ENCODE results near the gene PROCA1. TPM values are rescaled to one million over a fixed set of nuclear protein-coding genes. Genes with fewer than 3 reads are reported as not detected.
"Not testable (repeated sequence)": the region's sequence is repeated elsewhere in the genome, so short reads cannot be mapped to it uniquely, and the experiment has no call there.

The PROCA1 gene
- total RNA-seq, 4 donors from 2014 or later: 0.36 to 6.2 TPM; not detected in 2

DNA sequence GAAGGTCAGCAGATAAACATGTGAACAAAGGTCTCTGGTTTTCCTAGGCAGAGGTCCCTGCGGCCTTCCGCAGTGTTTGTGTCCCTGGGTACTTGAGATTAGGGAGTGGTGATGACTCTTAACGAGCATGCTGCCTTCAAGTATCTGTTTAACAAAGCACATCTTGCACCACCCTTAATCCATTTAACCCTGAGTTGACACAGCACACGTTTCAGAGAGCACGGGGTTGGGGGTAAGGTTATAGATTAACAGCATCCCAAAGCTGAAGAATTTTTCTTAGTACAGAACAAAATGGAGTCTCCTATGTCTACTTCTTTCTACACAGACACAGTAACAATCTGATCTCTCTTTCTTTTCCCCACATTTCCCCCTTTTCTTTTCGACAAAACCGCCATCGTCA lies 53.3 kb downstream of the PROCA1 start:
- peaks cover 34% of the 10 kb centered on the region for H3K36me3 ChIP-seq
- WGBS: 91% methylated on average over 8 of the region's 8 CpGs
- H3K4me3 ChIP-seq; H3K27ac ChIP-seq; H3K9me3 ChIP-seq; H3K27me3 ChIP-seq; DNase-seq (ENCODE audit: low spot score in 2 of 2): not testable (repeated sequence)
- H3K4me1 ChIP-seq: peaks cover 24% of the 10 kb centered on the region

DNA sequence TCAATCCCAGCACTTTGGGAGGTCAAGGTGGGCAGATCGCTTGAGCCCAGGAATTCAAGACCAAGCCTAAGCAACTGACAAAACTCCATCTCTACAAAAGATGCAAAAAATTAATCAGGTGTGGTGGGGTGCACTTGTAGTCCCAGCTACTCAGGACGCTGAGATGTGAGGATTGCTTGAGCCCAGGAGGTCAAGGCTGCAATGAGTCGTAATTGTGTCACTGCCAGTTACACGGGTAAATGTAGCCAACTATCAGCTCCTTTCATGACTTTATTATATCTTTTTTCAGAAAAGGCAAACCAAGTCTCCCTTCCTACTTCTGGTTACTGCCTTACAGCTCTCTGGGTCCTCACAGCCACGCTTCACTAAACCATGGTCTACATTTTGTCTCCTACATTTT lies 53.9 kb downstream of the PROCA1 start:
- TF ChIP-seq, protein P1, sequence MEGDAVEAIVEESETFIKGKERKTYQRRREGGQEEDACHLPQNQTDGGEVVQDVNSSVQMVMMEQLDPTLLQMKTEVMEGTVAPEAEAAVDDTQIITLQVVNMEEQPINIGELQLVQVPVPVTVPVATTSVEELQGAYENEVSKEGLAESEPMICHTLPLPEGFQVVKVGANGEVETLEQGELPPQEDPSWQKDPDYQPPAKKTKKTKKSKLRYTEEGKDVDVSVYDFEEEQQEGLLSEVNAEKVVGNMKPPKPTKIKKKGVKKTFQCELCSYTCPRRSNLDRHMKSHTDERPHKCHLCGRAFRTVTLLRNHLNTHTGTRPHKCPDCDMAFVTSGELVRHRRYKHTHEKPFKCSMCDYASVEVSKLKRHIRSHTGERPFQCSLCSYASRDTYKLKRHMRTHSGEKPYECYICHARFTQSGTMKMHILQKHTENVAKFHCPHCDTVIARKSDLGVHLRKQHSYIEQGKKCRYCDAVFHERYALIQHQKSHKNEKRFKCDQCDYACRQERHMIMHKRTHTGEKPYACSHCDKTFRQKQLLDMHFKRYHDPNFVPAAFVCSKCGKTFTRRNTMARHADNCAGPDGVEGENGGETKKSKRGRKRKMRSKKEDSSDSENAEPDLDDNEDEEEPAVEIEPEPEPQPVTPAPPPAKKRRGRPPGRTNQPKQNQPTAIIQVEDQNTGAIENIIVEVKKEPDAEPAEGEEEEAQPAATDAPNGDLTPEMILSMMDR (IDR thresholded peaks at IDR 0.05): no peak
- no peak for TF ChIP-seq EP300 (IDR thresholded peaks at IDR 0.05)
- TF ChIP-seq POLR2AphosphoS5 (IDR thresholded peaks at IDR 0.05): no peak
- no peak for TF ChIP-seq POLR2A (IDR thresholded peaks at IDR 0.05)

DNA sequence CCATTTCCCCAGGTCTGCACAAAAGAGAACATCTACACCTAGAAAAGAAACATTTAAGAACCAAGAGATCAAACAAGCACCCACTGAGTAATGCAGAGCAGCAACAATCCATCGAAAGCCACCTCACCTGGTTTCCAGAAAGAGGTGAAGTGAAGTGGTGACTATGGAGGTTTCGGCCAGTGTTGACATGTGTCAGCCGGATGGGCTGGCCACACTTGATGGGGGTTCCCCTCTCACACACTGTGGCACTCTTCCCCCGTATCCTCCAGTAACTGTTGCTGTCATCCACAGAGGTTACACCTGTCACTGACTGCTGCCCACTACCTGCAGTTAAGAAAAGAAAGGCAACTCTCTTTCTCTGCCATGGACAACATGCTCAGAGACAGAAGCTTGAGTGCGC lies 56.5 kb downstream of the PROCA1 start:
- H3K27ac ChIP-seq: no peak overlapping the region
- TF ChIP-seq POLR2AphosphoS5 (IDR thresholded peaks at IDR 0.05) (no peak), EP300 (IDR thresholded peaks at IDR 0.05) (no peak), POLR2A (IDR thresholded peaks at IDR 0.05) (no peak)
- TF ChIP-seq, protein P1 (IDR thresholded peaks at IDR 0.05): no peak
- 94% methylated on average over 5 of the region's 5 CpGs for WGBS
- H3K4me3 ChIP-seq: no peak overlapping the region
- H3K4me1 ChIP-seq: peaks cover 3% of the 10 kb centered on the region
- DNase-seq (ENCODE audit: low spot score in 2 of 2): no peak
- H3K9me3 ChIP-seq: no peaks in the 10 kb centered on the region
- no peaks in the 10 kb centered on the region for H3K27me3 ChIP-seq
- H3K36me3 ChIP-seq: peaks cover 50% of the 10 kb centered on the region

More for the DNA sequence above, 53.9 kb downstream of the PROCA1 start:
- Histone ChIP-seq H3K4me1 (peaks cover 18% of the 10 kb centered on the region), H3K27ac (no peak overlapping the region), H3K9me3 (no peaks in the 10 kb centered on the region), H3K27me3 (no peaks in the 10 kb centered on the region), H3K36me3 (peaks cover 38% of the 10 kb centered on the region), H3K4me3 (no peak overlapping the region)
- no peak for DNase-seq (ENCODE audit: low spot score in 2 of 2)
- 86% methylated on average over 5 of the region's 5 CpGs for WGBS

Other genes with a start within 250 kb of the PROCA1 start
- 10 to 100 TPM in 3 of 4 donors, 1 to 10 TPM in 1; 9.7 to 22.0 (median 14.8) TPM for gene SLC13A2, start 238.2 kb downstream of the PROCA1 start, total RNA-seq
- 10 to 100 TPM; 37.4 to 48.3 (median 38.3) TPM for gene FOXN1, start 205.5 kb downstream of the PROCA1 start, total RNA-seq
- 10 to 100 TPM; 29.0 to 36.2 (median 32.6) TPM for gene UNC119, start 159.3 kb downstream of the PROCA1 start, total RNA-seq
- gene PIGS, start 140.4 kb downstream of the PROCA1 start, total RNA-seq: 10 to 100 TPM; 38.1 to 76.4 (median 59.2) TPM
- gene ALDOC, start 135.0 kb downstream of the PROCA1 start, total RNA-seq: 100 to 1,000 TPM in 1 of 4 donors, 10 to 100 TPM in 3; 33.0 to 103 (median 62.6) TPM
- gene SPAG5, start 112.9 kb downstream of the PROCA1 start, total RNA-seq: 10 to 100 TPM in 1 of 4 donors, 1 to 10 TPM in 3; 5.7 to 13.5 (median 7.0) TPM
- 10 to 100 TPM in 3 of 4 donors, 1 to 10 TPM in 1; 3.5 to 43.7 (median 15.2) TPM for gene RSKR, start 97.7 kb downstream of the PROCA1 start, total RNA-seq
- gene BLTP2, start 66.7 kb downstream of the PROCA1 start, total RNA-seq: 100 to 1,000 TPM in 3 of 4 donors, 10 to 100 TPM in 1; 82.7 to 139 (median 125) TPM
- 10 to 100 TPM; 35.8 to 50.3 (median 36.3) TPM for gene SDF2, start 50.0 kb downstream of the PROCA1 start, total RNA-seq
- 100 to 1,000 TPM in 1 of 4 donors, 10 to 100 TPM in 3; 41.1 to 123 (median 57.2) TPM for gene SUPT6H, start 49.7 kb downstream of the PROCA1 start, total RNA-seq
- 10 to 100 TPM; 60.7 to 96.1 (median 77.6) TPM for gene RAB34, start 6.0 kb upstream of the PROCA1 start, total RNA-seq
- 100 to 1,000 TPM; 528 to 947 (median 789) TPM for gene RPL23A, start 8.1 kb upstream of the PROCA1 start, total RNA-seq
- 10 to 100 TPM in 3 of 4 donors, 1 to 10 TPM in 1; 6.9 to 25.0 (median 17.0) TPM for gene TLCD1, start 14.3 kb upstream of the PROCA1 start, total RNA-seq
- gene NEK8, start 16.9 kb upstream of the PROCA1 start, total RNA-seq: 1 to 10 TPM; 1.9 to 8.1 (median 6.0) TPM
- gene TRAF4, start 32.1 kb upstream of the PROCA1 start, total RNA-seq: 10 to 100 TPM; 26.7 to 38.4 (median 35.3) TPM
- 10 to 100 TPM; 12.1 to 20.7 (median 17.8) TPM for gene FAM222B, start 130.9 kb upstream of the PROCA1 start, total RNA-seq
- gene ERAL1, start 143.1 kb upstream of the PROCA1 start, total RNA-seq: 10 to 100 TPM; 42.2 to 61.4 (median 45.0) TPM
- gene FLOT2, start 185.8 kb upstream of the PROCA1 start, total RNA-seq: 10 to 100 TPM; 41.7 to 57.5 (median 52.3) TPM
- 10 to 100 TPM; 15.1 to 26.8 (median 20.2) TPM for gene DHRS13, start 191.2 kb upstream of the PROCA1 start, total RNA-seq
- 10 to 100 TPM; 24.4 to 80.9 (median 35.4) TPM for gene PHF12, start 239.6 kb upstream of the PROCA1 start, total RNA-seq

Data from suprapubic skin (tissue), 4 donors.